Mucosa of stomach (tissue), 1 donor: ENCODE results near the gene PLEKHF1.

Experiments used
- H3K27me3 ChIP-seq: one replicate; pipeline ENCODE4 v1.7.0; 2013; ENCODE audit warnings: mild to moderate bottlenecking, low read length; ENCODE audit not compliant: control insufficient read depth, insufficient read depth
- H3K36me3 ChIP-seq: one replicate; pipeline ENCODE4 v1.7.0; 2013; ENCODE audit warnings: low read length; ENCODE audit not compliant: control insufficient read depth, insufficient read depth
- H3K4me1 ChIP-seq: one replicate; pipeline ENCODE4 v1.7.0; 2013; ENCODE audit warnings: mild to moderate bottlenecking, low read length; ENCODE audit not compliant: control insufficient read depth, insufficient read depth
- H3K4me3 ChIP-seq: one replicate; pipeline ENCODE4 v1.7.0; 2013; ENCODE audit warnings: low read length
- H3K9ac ChIP-seq: one replicate; pipeline ENCODE4 v1.7.0; 2013; ENCODE audit warnings: mild to moderate bottlenecking, low read length, moderate library complexity
- H3K9me3 ChIP-seq: one replicate; pipeline ENCODE4 v1.7.0; 2013; ENCODE audit warnings: mild to moderate bottlenecking, low read length, moderate library complexity; ENCODE audit not compliant: control insufficient read depth
- donor health status: Pancreatic carcinoma.

Gene PLEKHF1

DNA sequence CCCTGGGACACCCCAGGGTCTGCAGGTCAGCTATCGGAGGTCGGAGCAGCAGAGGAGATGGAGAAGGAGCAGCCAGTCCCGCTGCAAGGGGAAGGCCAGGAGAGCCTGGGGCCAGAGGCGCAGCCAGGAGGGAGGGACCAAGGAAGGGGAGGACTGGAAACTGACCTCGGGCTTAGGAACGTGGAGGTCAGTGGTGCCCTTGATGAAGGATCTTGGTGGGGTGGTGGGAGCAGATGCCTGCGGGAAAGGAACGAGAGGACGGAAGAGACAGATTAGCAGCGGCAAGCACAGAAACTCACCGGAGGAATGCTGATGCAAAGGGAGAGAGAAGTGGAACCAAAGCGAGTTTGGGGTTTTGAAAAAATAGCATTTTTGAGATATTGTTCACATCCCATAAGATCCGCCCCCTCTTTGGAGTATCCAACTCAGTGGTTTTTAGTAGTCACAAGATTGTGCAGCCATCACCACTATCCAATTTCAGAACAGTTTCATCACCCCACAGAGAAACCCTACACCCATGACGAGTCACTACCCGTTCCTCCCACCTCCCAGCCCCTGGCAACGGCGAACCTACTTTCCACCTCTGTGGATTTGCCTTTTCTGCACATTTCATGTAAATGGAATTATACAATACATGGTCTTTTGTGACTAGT, 22.1 kb downstream of the PLEKHF1 start:
- H3K9me3 ChIP-seq, result no peaks in the 10 kb centered on the region
- H3K4me3 ChIP-seq, result no peak overlapping the region
- no peaks in the 10 kb centered on the region for H3K4me1 ChIP-seq
- H3K27me3 ChIP-seq, result no peaks in the 10 kb centered on the region
- no peaks in the 10 kb centered on the region for H3K36me3 ChIP-seq
- no peak overlapping the region for H3K9ac ChIP-seq

DNA sequence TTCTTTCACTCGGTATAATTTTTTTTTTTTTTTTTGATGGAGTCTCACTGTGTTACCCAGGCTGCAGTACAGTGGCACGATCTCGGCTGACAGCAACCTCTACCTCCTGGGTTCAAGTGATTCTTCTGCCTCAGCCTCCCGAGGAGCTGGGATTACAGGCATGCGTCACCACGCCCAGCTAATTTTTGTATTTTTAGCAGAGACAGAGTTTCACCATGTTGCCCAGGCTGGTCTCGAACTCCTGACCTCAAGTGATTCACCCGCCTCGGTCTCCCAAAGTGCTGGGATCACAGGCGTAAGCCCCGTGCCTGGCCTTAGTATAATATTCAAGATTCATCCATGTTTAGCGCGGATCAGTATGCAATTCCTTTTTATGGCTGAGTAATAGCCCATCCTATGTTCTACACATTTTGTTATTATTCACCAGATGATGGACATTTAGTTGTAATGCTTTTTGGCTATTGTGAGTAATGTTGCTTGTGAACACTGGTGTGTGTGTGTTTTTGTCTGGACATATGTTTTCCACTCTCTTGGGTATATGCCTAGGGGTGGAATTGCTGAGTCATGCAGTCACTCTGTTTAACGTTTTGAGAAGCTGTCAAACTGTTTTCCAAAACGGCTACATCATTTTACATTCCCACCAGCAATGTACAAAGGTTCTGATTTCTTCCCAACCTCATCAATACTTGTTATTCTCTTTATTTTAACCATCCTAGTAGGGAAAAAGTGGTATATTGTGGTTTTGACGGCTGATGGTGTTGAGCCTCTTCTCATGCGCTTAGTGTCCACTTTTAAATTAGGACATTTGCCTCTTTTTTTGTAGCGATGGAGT, 22.9 kb downstream of the PLEKHF1 start:
- Histone ChIP-seq H3K36me3 (no peaks in the 10 kb centered on the region), H3K9ac (no peak overlapping the region), H3K9me3 (no peaks in the 10 kb centered on the region), H3K4me1 (no peaks in the 10 kb centered on the region), H3K4me3 (no peak overlapping the region), H3K27me3 (no peaks in the 10 kb centered on the region)

DNA sequence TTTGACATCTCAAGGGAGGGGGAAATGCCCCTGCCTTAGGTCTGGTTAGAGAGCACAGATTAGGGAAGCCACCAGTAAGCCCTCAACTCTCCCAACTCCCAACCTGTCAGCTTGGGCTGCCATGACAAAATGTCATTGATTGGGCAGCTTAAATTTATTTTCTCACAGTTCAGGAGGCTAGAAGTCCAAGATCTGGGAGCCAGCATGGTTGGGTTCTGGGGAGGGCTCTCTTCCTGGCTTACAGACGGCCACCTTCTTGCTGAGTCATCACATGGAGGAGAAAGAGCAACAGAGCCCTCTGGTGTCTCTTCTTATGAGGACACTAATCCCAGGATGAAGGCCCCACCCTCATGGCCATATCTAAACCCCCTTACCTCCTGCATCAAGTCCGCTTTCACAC, 25.6 kb downstream of the PLEKHF1 start:
- Histone ChIP-seq H3K9me3 (no peaks in the 10 kb centered on the region), H3K36me3 (no peaks in the 10 kb centered on the region), H3K27me3 (no peaks in the 10 kb centered on the region), H3K9ac (no peak overlapping the region), H3K4me1 (no peaks in the 10 kb centered on the region), H3K4me3 (no peak overlapping the region)

DNA sequence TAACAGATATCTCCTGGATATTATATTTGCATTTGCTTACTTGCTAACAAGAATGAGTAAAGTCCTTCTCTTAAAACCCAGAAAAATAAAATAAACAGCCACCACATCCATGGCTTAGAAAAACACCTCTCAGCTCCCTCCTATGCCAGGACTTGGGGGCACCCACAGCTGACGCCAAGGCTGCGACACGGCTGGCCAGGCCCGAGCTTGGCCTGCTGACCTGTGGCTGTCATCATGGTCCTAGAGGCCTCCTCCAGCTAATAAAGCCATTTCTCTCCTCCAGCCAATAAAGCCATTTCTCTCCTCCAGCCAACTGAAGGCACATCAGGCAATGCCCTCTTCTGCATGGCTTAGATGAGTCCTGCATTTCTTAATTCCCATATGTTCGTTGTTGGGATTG, 28.9 kb downstream of the PLEKHF1 start:
- Histone ChIP-seq H3K9ac (no peak overlapping the region), H3K4me3 (no peak overlapping the region), H3K9me3 (no peaks in the 10 kb centered on the region), H3K27me3 (no peaks in the 10 kb centered on the region), H3K4me1 (no peaks in the 10 kb centered on the region), H3K36me3 (no peaks in the 10 kb centered on the region)

DNA sequence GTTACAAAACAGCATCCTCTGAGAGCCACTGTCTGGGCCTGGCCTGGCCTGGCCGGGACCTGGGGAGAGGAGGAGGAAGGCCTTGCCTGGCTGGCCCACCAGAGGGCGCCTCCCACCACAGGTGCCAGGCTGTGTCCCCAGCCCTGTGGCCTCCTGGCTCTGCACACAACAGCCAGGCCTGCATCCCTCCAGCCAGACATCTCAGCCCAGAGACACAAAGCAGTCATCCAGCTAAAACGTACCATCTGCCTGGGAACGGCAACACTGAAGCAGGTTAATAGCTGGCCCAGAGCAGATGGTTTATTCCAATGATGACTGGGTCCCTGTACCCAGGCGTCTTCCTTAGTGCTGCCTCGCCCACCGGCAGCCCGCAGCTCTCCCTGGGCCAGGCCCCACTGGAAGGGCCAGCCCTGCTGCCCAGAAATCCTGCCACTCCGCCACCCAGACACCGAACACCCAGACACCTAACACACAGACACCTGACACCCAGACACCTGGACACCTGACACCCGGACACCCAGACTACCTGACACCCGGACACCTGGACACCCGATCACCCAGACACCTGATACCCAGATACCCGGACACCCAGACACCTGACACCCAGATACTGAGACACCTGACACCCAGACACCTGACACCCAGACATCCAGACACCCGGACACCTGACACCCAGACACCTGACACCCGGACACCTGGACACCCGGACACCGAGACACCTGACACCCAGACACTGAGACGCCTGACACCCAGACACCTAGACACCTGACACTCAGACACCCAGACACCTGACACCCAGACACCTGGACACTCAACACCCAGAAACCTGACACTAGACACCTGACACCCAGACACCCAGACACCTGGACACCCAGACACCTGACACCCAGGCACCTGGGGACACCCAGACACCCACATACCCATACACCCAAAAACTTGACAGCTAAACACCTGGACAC, 29.7 kb downstream of the PLEKHF1 start:
- H3K9ac ChIP-seq, result no peak overlapping the region

DNA sequence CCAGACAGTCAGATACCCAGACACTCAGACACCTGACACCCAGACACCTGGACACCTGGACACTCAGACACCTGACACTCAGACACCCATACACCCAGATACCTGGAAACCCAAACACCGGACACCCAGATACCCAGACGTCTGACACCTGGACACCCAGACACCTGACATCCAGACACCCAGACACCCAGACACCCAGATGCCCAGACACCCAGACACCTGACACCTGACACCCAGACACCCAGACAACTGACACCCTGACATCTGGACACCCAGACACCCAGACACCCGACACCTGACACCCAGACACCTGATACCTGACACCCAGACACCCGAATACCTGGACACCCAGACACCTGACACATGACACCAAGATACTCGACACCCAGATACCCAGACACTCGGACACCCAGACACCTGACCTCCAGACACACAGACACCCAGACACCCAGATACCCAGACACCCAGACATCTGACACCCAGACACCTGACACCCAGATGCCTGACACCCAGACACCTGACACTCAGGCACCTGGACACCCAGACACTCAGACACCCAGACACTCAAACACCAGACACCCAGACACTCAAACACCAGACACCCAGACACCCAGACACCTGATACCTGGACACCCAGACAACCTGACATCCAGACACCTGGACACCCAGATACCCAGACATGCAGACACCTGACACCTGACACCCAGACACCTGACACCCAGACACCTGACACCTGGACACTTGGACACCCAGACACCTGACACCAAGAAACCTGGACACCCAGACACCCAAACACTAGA, 30.7 kb downstream of the PLEKHF1 start:
- no peak overlapping the region for H3K4me3 ChIP-seq
- no peak overlapping the region for H3K9ac ChIP-seq
- no peaks in the 10 kb centered on the region for H3K27me3 ChIP-seq
- no peaks in the 10 kb centered on the region for H3K4me1 ChIP-seq
- no peaks in the 10 kb centered on the region for H3K36me3 ChIP-seq
- no peaks in the 10 kb centered on the region for H3K9me3 ChIP-seq

More for the DNA sequence above, 29.7 kb downstream of the PLEKHF1 start:
- Histone ChIP-seq H3K9me3 (no peaks in the 10 kb centered on the region), H3K4me3 (no peak overlapping the region), H3K4me1 (no peaks in the 10 kb centered on the region), H3K27me3 (no peaks in the 10 kb centered on the region), H3K36me3 (no peaks in the 10 kb centered on the region)

DNA sequence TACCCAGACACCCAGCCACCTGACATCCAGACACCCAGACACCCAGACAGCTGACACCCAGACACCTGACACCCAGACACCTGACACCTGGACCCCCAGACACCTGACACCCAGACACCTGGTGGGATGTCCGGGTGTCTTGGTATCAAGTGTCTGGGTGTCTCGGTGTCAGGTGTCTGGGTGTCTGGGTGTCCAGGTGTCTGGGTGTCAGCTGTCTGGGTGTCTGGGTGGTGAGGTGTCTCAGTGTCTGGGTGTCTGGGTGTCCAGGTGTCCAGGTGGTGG, 31.2 kb downstream of the PLEKHF1 start:
- Histone ChIP-seq H3K9me3 (no peaks in the 10 kb centered on the region), H3K9ac (no peak overlapping the region), H3K4me3 (no peak overlapping the region), H3K4me1 (no peaks in the 10 kb centered on the region), H3K36me3 (no peaks in the 10 kb centered on the region), H3K27me3 (no peaks in the 10 kb centered on the region)

DNA sequence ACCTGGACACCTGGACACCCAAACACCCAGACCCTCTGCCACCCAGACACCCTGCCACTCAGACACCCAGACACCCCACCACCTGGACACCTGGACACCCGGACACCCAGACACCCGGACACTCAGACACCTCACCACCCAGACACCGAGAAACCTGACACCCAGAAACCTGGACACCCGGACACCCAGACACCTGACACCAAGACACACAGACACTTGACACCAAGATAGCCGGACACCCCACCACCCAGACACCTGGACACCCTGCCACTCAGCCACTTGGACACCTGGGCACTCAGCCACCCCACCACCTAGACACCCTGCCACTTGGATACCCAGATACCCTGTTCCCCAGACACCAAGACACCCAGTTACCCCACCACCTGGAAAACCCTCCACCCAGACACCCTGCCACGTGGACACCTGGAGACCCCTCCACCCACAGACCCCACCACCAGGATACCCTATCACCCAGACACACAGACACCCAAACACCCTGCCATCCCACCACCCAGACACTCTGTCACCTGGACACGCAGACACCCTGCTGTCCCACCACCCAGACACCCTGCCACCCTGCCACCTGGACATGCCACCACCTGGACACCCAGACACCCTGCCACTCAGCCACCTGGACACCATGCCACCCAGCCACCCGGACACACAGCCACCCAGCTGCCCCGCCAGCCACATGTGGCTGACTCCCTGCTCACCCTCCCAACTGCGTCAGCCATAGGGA, 32.4 kb downstream of the PLEKHF1 start:
- H3K4me1 ChIP-seq, result no peaks in the 10 kb centered on the region
- H3K4me3 ChIP-seq, result no peak overlapping the region
- H3K9me3 ChIP-seq, result no peaks in the 10 kb centered on the region
- no peaks in the 10 kb centered on the region for H3K27me3 ChIP-seq
- no peak overlapping the region for H3K9ac ChIP-seq
- no peaks in the 10 kb centered on the region for H3K36me3 ChIP-seq

DNA sequence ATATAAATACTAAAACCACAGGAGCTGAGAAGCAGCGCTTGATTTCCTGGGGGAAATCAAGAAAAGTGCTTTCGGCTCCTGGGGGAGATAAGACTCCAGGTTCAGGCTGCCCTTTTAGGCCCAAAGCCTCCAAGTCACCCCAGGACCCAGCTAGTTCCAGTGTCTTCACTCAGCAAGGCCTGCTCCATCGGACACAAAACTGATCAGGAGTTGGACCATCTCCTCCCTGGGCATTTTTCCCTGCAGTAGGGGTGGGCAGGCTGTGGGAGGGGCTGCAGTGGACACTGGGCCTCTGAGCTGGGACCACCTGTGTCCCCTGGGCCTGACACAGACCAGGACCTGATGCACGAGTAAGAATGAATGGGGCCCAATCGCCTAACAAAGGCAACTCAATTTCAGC, 34.6 kb downstream of the PLEKHF1 start:
- Histone ChIP-seq H3K9ac (no peak overlapping the region), H3K27me3 (no peaks in the 10 kb centered on the region), H3K4me1 (no peaks in the 10 kb centered on the region), H3K4me3 (no peak overlapping the region), H3K36me3 (no peaks in the 10 kb centered on the region), H3K9me3 (no peaks in the 10 kb centered on the region)

DNA sequence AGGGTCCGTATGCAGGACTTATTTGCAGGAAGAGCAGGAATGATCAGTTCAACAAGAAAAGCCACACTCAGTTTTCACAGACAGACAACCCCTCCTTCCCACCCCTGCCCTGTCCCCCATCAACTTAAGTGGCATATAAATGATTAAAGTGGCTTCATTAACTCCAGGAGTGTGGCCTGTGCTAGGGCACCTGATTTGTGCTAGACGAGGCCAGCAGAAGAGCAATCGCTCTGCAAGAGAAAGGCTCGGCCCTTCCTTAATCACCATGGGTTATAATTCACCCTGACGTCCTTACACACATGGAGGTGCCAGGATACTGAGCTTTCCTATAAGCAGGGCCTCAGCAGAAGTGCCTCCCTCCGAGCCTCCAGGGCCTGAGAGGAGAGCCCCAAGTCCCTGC, 35.2 kb downstream of the PLEKHF1 start:
- Histone ChIP-seq H3K36me3 (no peaks in the 10 kb centered on the region), H3K9ac (no peak overlapping the region), H3K4me1 (no peaks in the 10 kb centered on the region), H3K4me3 (no peak overlapping the region), H3K27me3 (no peaks in the 10 kb centered on the region), H3K9me3 (no peaks in the 10 kb centered on the region)
